CD8-positive, alpha-beta memory T cell (primary cell): Measurements from ENCODE around the gene PFDN6. TPM values are rescaled to one million over a fixed set of nuclear protein-coding genes. Genes with fewer than 3 reads are reported as not detected.
"Not testable (repeated sequence)": the region's sequence is repeated elsewhere in the genome, so short reads cannot be mapped to it uniquely, and the experiment has no call there.

Source experiments
- CTCF ChIA-PET: fragments of 350-600 bp; sonication (Branson Sonifier 250); formaldehyde crosslinking; loops from one replicate; lab custom pipeline; 2021; ENCODE audit warnings: antibody characterized with exemption; lab: Charles Lee
- POLR2A ChIA-PET: fragments of 350-600 bp; sonication (Branson Sonifier 250); formaldehyde crosslinking; loops from one replicate; lab custom pipeline; 2021; ENCODE audit warnings: antibody characterized with exemption; lab: Charles Lee
- DNase-seq, 5 donors: peaks; one replicate each; pipeline versions ENCODE4 v3.0.0 to v3.0.0-alpha.2; 2020 to 2022; ENCODE audit warnings: mixed read lengths in 1 of 5
- H3K27ac ChIP-seq: one replicate; pipeline ENCODE4 v1.7.0; 2013; ENCODE audit warnings: low read depth, mild to moderate bottlenecking, low read length, moderate library complexity
- H3K27me3 ChIP-seq: 2 replicates; pipeline ENCODE4 v1.7.0; 2013; ENCODE audit warnings: low read length, mild to moderate bottlenecking; ENCODE audit not compliant: insufficient read depth, poor library complexity, severe bottlenecking
- H3K36me3 ChIP-seq: 2 replicates; pipeline ENCODE4 v1.7.0; 2013; ENCODE audit warnings: mild to moderate bottlenecking, low read length, moderate library complexity; ENCODE audit not compliant: insufficient read depth
- H3K4me1 ChIP-seq: 2 replicates; pipeline ENCODE4 v1.7.0; 2013; ENCODE audit warnings: mild to moderate bottlenecking, low read length, moderate library complexity; ENCODE audit not compliant: insufficient read depth
- H3K4me3 ChIP-seq: 2 replicates; pipeline ENCODE4 v1.7.0; 2013; ENCODE audit warnings: mild to moderate bottlenecking, low read length
- H3K9me3 ChIP-seq: 2 replicates; pipeline ENCODE4 v1.7.0; 2013; ENCODE audit warnings: mild to moderate bottlenecking, low read length
- H3K27ac Mint-ChIP-seq, 8 donors: one replicate each; pipeline ENCODE4 v1.8.0; 2020 to 2021; ENCODE audit warnings: mixed read lengths in 8 of 8, mild to moderate bottlenecking in 6 of 8, inconsistent platforms in 3 of 8, moderate library complexity in 3 of 8
- H3K27me3 Mint-ChIP-seq, 2 donors: one replicate each; pipeline ENCODE4 v1.8.0; 2020 to 2021; ENCODE audit warnings: mixed read lengths in 2 of 2, mild to moderate bottlenecking in 1 of 2, moderate library complexity in 1 of 2
- H3K36me3 Mint-ChIP-seq, 3 donors: one replicate each; pipeline ENCODE4 v1.8.0; 2020 to 2021; ENCODE audit warnings: mixed read lengths in 3 of 3, inconsistent platforms in 1 of 3, mild to moderate bottlenecking in 1 of 3
- H3K4me1 Mint-ChIP-seq, 3 donors: one replicate each; pipeline ENCODE4 v1.8.0; 2020 to 2021; ENCODE audit warnings: mixed read lengths in 3 of 3, inconsistent platforms in 1 of 3, mild to moderate bottlenecking in 1 of 3
- H3K4me3 Mint-ChIP-seq, 7 donors: one replicate each; pipeline ENCODE4 v1.8.0; 2020 to 2021; ENCODE audit warnings: mixed read lengths in 7 of 7, mild to moderate bottlenecking in 6 of 7, moderate library complexity in 4 of 7, inconsistent platforms in 2 of 7
- H3K9me3 Mint-ChIP-seq, 5 donors: one replicate each; pipeline ENCODE4 v1.8.0; 2020 to 2022; ENCODE audit warnings: mixed read lengths in 5 of 5, mild to moderate bottlenecking in 3 of 5, moderate library complexity in 2 of 5, inconsistent platforms in 1 of 5
- polyA plus RNA-seq: library from polyadenylated mRNA; unstranded; fragments of 300-500 nt; fragmentation: Illumina TruSeq; gene quantifications from one replicate; pipeline ENCODE4 v1.2.3, GENCODE V29; 2021
- total RNA-seq, 2 experiments: library from RNA; stranded (reverse); gene quantifications; one replicate each; pipeline ENCODE4 v1.2.3, GENCODE V29; 2021

The PFDN6 gene
- total and polyA plus RNA-seq, 3 experiments from 2014 or later: 37.4 to 119 (median 118) TPM

GRCh38 chr6:33249732-33250630, 39.4 kb upstream of the PFDN6 start:
- DNase-seq: no peak
- POLR2A ChIA-PET: interaction anchor here (0.5 to 4.4 kb wide), 14 partner anchors 14 to 278 kb away, joined by 3 to 26 read pairs (median 6); partner anchors contain the start of genes B3GALT4, HSD17B8, PFDN6 and RING1
- Mint-ChIP-seq H3K27me3 (peaks cover 2 to 4% of the 10 kb centered on the region in 2 donors), H3K4me1 (peaks cover 32 to 42% (median 38%) of the 10 kb centered on the region in 3 donors), H3K9me3 (no peaks in the 10 kb centered on the region), H3K27ac (peak overlapping the region; percentile 95 to 98 (median 98)), H3K4me3 (peak overlapping the region; percentile 82 to 96 (median 89)), H3K36me3 (peaks cover 0 to 31% (median 13%) of the 10 kb centered on the region in 3 donors)
- Histone ChIP-seq H3K36me3 (peaks cover 7% of the 10 kb centered on the region), H3K27me3 (no peaks in the 10 kb centered on the region), H3K27ac (peak overlapping the region; percentile 89), H3K9me3 (no peaks in the 10 kb centered on the region), H3K4me1 (peaks cover 24% of the 10 kb centered on the region), H3K4me3 (peak overlapping the region; percentile 74)
- CTCF ChIA-PET: interaction anchor here (0.9 to 4.8 kb wide), 13 partner anchors 11 to 168 kb away, joined by 3 to 101 read pairs (median 7); partner anchors contain the start of genes CUTA, RGL2, RPS18 and VPS52

- Histone ChIP-seq H3K27ac (no peak overlapping the region), H3K36me3 (peaks cover 7% of the 10 kb centered on the region), H3K27me3 (no peaks in the 10 kb centered on the region), H3K4me1 (peaks cover 24% of the 10 kb centered on the region), H3K4me3 (no peak overlapping the region), H3K9me3 (no peaks in the 10 kb centered on the region)
- H3K4me3 Mint-ChIP-seq: peak overlapping the region in 6 of 7 donors; percentile 59 to 94 (median 86)
- peaks cover 2 to 4% of the 10 kb centered on the region in 2 donors for H3K27me3 Mint-ChIP-seq
- no peaks in the 10 kb centered on the region for H3K9me3 Mint-ChIP-seq
- H3K4me1 Mint-ChIP-seq: peaks cover 32 to 42% (median 38%) of the 10 kb centered on the region in 3 donors
- POLR2A ChIA-PET: interaction anchor here (1.0 to 4.4 kb wide), 3 partner anchors 21 to 93 kb away, joined by 3 to 26 read pairs (median 24); partner anchors contain the start of genes B3GALT4, RPS18 and VPS52
- no peak for DNase-seq
- H3K36me3 Mint-ChIP-seq: peaks cover 0 to 34% (median 13%) of the 10 kb centered on the region in 3 donors
- CTCF ChIA-PET: interaction anchor here (2.3 to 4.8 kb wide), 3 partner anchors 10 to 90 kb away, joined by 13 to 101 read pairs (median 33); partner anchors contain the start of genes RPS18 and VPS52
- H3K27ac Mint-ChIP-seq: peak overlapping the region in 6 of 8 donors; percentile 34 to 98 (median 97)
Observed at GRCh38 chr6:33250731-33251130, 38.7 kb upstream of the PFDN6 start.

- Mint-ChIP-seq H3K36me3 (peaks cover 0 to 38% (median 13%) of the 10 kb centered on the region in 3 donors), H3K9me3 (no peaks in the 10 kb centered on the region), H3K4me1 (peaks cover 32 to 42% (median 38%) of the 10 kb centered on the region in 3 donors), H3K27ac (peak overlapping the region in 7 of 8 donors; percentile 48 to 83 (median 64)), H3K4me3 (peak overlapping the region in 6 of 7 donors; percentile 1 to 71 (median 46)), H3K27me3 (peaks cover 2 to 3% of the 10 kb centered on the region in 2 donors)
- H3K4me3 ChIP-seq: no peak overlapping the region
- ChIA-PET POLR2A (interaction anchor here (4.4 kb wide), 1 partner anchor 26 kb away, joined by 24 read pairs; the partner anchor contains the start of gene B3GALT4), CTCF (interaction anchor here (4.7 to 4.8 kb wide), 2 partner anchors 20 to 91 kb away, joined by 33 to 101 read pairs; partner anchors contain the start of genes RPS18 and VPS52)
- H3K36me3 ChIP-seq: peaks cover 7% of the 10 kb centered on the region
- peaks cover 24% of the 10 kb centered on the region for H3K4me1 ChIP-seq
- H3K27ac ChIP-seq: no peak overlapping the region
- H3K27me3 ChIP-seq: no peaks in the 10 kb centered on the region
- DNase-seq: no peak
- H3K9me3 ChIP-seq: no peaks in the 10 kb centered on the region
Observed at GRCh38 chr6:33251395-33252012, 37.9 kb upstream of the PFDN6 start.

GRCh38 chr6:33252759-33253158, 36.6 kb upstream of the PFDN6 start:
- H3K36me3 Mint-ChIP-seq: peaks cover 0 to 40% (median 13%) of the 10 kb centered on the region in 3 donors
- H3K4me1 Mint-ChIP-seq: peaks cover 32 to 42% (median 38%) of the 10 kb centered on the region in 3 donors
- no peak for DNase-seq
- no peak overlapping the region for H3K27ac Mint-ChIP-seq
- H3K27me3 Mint-ChIP-seq: peaks cover 0 to 2% of the 10 kb centered on the region in 2 donors
- Histone ChIP-seq H3K27me3 (no peaks in the 10 kb centered on the region), H3K36me3 (peaks cover 7% of the 10 kb centered on the region), H3K4me3 (no peak overlapping the region), H3K9me3 (no peaks in the 10 kb centered on the region), H3K27ac (no peak overlapping the region), H3K4me1 (peaks cover 24% of the 10 kb centered on the region)
- H3K9me3 Mint-ChIP-seq: no peaks in the 10 kb centered on the region
- ChIA-PET CTCF (no interaction called here), POLR2A (no interaction called here)
- no peak overlapping the region for H3K4me3 Mint-ChIP-seq

GRCh38 chr6:33254591-33254990, 34.8 kb upstream of the PFDN6 start:
- Histone ChIP-seq H3K4me1 (peaks cover 11% of the 10 kb centered on the region), H3K27ac (no peak overlapping the region), H3K36me3 (peaks cover 9% of the 10 kb centered on the region), H3K4me3 (no peak overlapping the region), H3K9me3 (no peaks in the 10 kb centered on the region), H3K27me3 (no peaks in the 10 kb centered on the region)
- Mint-ChIP-seq H3K4me1 (peaks cover 17 to 24% (median 21%) of the 10 kb centered on the region in 3 donors), H3K36me3 (peaks cover 0 to 50% (median 13%) of the 10 kb centered on the region in 3 donors), H3K27ac (no peak overlapping the region), H3K27me3 (no peaks in the 10 kb centered on the region), H3K9me3 (no peaks in the 10 kb centered on the region), H3K4me3 (no peak overlapping the region)
- CTCF ChIA-PET: interaction anchor here (1.3 kb wide), 1 partner anchor 9 kb away, joined by 3 read pairs; no protein-coding TSS in a partner anchor
- POLR2A ChIA-PET: no interaction called here
- DNase-seq: no peak

GRCh38 chr6:33259032-33259431, 30.4 kb upstream of the PFDN6 start:
- no peaks in the 10 kb centered on the region for H3K9me3 ChIP-seq
- ChIA-PET POLR2A (no interaction called here), CTCF (interaction anchor here (1.7 kb wide), 1 partner anchor 97 kb away, joined by 4 read pairs; no protein-coding TSS in a partner anchor)
- H3K27ac ChIP-seq: no peak overlapping the region
- Mint-ChIP-seq H3K9me3 (no peaks in the 10 kb centered on the region), H3K36me3 (peaks cover 4 to 62% (median 13%) of the 10 kb centered on the region in 3 donors), H3K27ac (peak overlapping the region in 1 of 8 donors; percentile 9), H3K4me3 (no peak overlapping the region), H3K27me3 (no peaks in the 10 kb centered on the region), H3K4me1 (peaks cover 0 to 3% (median 0%) of the 10 kb centered on the region in 3 donors)
- no peaks in the 10 kb centered on the region for H3K4me1 ChIP-seq
- no peak for DNase-seq
- no peaks in the 10 kb centered on the region for H3K27me3 ChIP-seq
- peaks cover 24% of the 10 kb centered on the region for H3K36me3 ChIP-seq
- H3K4me3 ChIP-seq: no peak overlapping the region

- H3K9me3 ChIP-seq, H3K27me3 Mint-ChIP-seq, H3K27ac ChIP-seq, H3K4me3 ChIP-seq, DNase-seq, H3K4me1 Mint-ChIP-seq, H3K4me3 Mint-ChIP-seq, H3K9me3 Mint-ChIP-seq, H3K4me1 ChIP-seq, H3K27me3 ChIP-seq: not testable (repeated sequence)
- H3K27ac Mint-ChIP-seq: peak overlapping the region in 4 of 8 donors; percentile 27 to 76 (median 32)
- POLR2A ChIA-PET: interaction anchor here (0.6 kb wide), 1 partner anchor 44 kb away, joined by 4 read pairs; no protein-coding TSS in a partner anchor
- CTCF ChIA-PET: interaction anchor here (1.0 to 2.9 kb wide), 3 partner anchors 9 to 56 kb away, joined by 3 to 13 read pairs (median 6); partner anchors contain the start of genes RPS18, VPS52 and ZBTB22
- H3K36me3 Mint-ChIP-seq: peaks cover 7 to 82% (median 19%) of the 10 kb centered on the region in 3 donors
- peaks cover 48% of the 10 kb centered on the region for H3K36me3 ChIP-seq
Observed at GRCh38 chr6:33262490-33262889, 26.9 kb upstream of the PFDN6 start.
